GM19193 (cell line): ENCODE data around the gene APCDD1.

Experiments
- POLR2A ChIP-seq: IDR thresholded peaks from 4 replicates; pipeline ENCODE4 v1.6.1; 2011; ENCODE audit not compliant: insufficient read depth, insufficient read length; ENCODE audit errors: extremely low read depth

APCDD1 gene

DNA sequence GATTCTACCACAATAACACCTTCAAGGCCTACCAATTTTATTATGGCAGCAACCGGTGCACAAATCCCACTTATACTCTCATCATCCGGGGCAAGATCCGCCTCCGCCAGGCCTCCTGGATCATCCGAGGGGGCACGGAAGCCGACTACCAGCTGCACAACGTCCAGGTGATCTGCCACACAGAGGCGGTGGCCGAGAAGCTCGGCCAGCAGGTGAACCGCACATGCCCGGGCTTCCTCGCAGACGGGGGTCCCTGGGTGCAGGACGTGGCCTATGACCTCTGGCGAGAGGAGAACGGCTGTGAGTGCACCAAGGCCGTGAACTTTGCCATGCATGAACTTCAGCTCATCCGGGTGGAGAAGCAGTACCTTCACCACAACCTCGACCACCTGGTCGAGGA is 17.1 kb downstream of the APCDD1 start:
- TF ChIP-seq POLR2A: no peak

DNA sequence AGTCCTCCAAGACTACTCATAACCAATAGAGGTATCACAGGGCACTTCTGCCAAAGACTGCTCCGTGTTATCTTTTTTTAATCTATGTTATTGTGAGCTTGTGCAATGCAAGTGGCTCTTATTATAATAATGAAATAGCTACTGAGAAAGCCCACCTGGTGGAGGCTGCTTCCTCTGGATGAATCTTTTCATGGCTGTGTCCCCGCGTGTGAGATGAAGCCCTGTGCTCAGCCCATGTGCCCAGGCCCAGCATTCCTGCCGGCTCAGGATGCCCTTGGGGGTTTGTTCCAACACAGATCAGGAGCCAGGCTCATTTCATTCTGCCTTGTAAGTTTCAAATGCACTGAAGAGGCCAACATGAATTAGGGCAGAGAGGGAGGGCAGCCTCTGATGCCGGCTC is 18.7 kb downstream of the APCDD1 start:
- TF ChIP-seq POLR2A: no peak

DNA sequence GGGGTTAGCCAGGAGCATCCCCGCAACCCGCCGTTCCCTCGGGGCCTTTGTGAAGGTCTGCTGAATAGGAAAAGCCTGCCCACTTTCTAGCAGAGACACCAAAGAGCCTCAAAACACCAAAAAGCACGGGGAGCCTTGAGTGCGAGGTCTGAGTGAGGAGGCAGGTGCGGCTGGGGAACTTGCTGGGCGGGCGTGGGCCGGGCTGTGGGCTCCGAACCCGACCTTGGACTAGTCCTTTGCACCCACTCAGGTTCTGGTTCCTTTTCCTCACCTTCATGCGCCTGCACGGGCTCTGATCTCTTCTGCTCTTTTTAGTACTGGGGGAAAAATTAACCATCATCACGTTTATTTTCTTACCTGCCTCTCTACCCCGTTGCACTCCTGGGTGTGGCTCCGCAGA is 19.9 kb downstream of the APCDD1 start:
- TF ChIP-seq POLR2A: no peak

DNA sequence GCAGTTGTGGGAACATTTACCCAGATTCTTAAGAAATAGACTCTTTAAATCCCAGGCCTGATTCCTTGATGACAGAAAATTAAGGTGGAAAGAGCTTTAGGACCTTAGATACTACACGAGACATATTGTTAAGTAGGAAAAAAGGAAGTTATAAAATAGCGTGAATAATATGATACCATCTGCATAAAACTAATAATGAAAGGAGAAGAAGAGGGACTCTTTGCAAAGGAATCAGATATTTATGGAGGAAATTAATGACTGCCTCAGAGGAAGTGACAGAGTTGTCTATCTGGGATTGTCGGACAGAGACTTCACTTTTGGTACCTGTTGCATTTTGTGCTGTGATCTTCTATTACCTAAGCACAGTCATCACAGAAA is 20.8 kb downstream of the APCDD1 start:
- TF ChIP-seq POLR2A: no peak

DNA sequence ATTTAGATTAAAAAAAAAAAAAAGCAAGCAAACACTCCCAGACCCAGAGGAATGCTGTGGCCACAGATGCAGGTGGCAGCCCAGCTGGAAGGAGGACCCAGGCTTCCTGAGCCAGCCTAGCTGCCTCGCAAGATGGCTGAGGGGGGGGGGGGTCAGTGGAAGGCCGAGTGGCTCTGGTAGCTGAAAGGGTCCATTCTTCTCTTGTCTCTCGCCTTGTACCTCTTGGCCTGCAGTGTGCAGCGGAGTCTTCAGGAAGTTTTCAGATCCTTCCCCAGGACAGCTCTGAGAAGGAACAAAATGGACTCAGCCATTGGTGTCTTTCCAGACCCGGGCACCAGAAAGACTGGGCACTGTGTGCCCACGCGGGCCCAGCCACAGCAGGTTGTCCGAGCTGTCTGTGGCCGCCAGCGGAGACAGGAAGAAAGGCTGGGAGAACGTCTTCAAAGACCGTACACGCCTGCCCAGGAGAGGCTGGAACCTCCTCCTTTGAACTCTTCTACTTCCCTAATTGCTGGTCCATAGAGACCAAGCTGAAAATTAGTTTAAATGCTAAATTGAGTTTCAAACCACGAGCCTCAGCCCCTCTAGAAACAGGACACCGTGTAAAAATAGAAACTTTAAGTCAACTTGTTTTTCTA is 21.3 kb downstream of the APCDD1 start:
- no peak for TF ChIP-seq POLR2A

DNA sequence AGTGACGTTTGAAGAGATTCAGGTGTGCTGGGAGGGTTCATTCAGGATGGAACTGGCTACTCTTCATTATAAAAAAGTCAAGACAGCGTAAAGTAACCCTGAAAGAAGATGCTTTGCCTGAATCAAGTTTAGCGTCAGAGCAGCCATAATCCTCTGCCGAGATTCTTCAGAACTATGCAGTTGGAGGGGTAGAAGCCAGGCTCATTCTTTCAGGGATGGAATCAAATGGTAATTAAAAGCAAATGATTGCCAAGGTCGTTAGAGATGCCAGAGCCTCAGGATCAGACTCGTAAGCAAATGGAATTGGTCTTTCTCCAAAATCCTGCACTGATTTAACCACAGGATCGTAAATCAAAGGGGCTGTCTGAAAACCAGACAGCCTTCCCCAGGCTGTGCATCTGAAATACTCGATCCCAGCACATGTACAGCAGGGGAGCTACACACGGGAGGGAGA is 21.9 kb downstream of the APCDD1 start:
- no peak for TF ChIP-seq POLR2A

DNA sequence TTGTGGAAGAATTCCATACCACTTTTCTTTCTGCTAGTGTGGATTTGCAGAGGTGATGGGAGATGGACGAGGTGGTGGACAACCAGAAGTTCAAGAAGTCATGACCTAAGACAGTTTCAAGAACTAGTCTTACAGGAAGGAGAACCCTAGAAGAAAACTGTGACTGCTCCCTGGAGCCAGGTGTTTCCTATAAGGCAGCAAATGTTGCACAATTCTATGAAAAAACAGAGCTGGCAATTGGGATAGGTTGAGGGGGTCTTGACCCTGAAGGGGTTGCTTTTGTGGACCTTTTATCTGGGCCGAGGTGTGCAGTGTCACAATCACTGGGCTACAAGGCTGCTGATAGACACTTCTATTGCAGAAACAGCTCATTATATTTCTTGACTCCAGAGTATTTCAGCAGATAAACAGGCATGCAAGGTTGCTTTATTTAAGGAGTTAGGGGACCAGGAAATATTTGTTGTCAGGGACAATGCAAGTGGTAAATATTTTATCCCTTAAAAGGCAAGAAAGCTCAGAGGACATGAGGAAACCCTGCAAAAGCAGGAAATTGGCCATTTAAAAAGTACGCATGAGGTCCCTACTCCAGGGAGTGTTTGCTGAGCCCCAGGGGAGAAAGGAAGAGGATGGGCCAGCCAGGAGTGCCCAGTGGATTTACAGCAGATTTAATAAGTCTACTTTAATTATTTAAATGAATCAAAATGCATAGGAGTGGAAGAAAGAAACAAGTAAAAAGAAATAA is 22.9 kb downstream of the APCDD1 start:
- TF ChIP-seq POLR2A: no peak

DNA sequence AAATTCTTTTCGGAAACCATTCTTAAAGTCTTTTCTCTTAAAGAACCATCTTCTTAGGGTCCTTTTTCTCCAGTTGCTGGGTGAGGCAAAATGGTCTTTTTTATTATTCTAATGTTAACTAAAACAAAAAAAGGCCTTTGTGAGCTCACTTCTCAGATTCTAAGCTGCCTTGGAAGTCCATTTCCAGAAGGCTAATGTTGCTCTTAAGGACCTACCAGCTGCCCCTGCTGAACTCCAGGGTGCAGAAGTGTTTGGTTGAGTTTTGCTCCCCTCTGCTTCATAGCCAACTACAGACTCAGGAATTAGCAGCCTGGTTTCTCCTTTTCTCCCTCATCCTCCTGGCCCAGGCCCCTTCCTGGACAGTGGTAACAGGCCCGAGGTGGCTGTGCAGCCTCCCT is 23.4 kb downstream of the APCDD1 start:
- TF ChIP-seq POLR2A: no peak

DNA sequence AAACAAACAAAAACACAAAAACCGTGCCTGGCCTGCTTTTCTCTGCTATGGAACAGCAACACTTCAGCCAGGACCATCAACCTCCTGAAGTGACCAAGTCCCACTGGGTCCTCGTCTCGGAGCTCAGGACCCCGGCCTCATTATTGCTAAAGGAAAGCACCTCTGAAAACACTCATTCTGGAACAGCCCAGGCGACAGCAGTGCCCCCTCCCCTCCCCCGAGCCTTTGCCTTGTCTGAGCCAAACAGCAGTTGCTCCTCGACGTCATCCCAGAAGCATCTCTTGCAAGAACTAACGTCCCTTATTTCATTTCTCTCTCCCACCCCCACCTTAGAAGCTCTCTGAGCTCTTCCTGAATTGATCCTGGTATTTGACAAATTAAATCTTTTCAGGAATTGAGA is 27.4 kb downstream of the APCDD1 start:
- no peak for TF ChIP-seq POLR2A

DNA sequence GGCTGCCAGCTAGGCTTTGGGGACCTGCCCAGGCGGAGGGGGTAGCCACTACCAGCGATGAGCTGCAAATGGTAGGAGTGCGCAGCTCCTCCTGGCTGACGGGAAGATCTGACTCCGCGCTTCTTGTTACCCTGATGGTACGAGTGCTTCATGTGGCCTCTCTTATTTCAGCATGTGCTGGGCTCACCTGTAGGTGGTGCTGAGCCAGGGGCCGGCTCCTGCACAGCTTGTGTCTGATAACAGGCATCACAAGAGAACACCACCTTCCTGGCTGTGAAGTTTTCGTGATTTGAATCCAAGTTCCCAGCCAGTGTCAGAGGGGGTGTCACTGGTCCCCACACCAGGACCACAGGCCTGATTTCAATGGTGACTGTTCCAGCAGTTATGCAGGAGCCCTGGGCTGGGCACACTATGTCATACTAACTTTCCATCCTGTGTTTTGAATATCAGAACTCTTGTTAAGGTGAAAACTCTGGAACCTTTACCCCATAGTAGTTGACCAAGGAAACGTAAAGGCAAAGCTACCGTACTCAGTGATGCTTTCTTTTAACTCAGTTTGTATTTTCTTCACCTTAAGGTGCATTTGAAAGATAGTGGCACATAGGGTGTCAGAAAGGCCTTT is 28.0 kb downstream of the APCDD1 start:
- TF ChIP-seq POLR2A: no peak

DNA sequence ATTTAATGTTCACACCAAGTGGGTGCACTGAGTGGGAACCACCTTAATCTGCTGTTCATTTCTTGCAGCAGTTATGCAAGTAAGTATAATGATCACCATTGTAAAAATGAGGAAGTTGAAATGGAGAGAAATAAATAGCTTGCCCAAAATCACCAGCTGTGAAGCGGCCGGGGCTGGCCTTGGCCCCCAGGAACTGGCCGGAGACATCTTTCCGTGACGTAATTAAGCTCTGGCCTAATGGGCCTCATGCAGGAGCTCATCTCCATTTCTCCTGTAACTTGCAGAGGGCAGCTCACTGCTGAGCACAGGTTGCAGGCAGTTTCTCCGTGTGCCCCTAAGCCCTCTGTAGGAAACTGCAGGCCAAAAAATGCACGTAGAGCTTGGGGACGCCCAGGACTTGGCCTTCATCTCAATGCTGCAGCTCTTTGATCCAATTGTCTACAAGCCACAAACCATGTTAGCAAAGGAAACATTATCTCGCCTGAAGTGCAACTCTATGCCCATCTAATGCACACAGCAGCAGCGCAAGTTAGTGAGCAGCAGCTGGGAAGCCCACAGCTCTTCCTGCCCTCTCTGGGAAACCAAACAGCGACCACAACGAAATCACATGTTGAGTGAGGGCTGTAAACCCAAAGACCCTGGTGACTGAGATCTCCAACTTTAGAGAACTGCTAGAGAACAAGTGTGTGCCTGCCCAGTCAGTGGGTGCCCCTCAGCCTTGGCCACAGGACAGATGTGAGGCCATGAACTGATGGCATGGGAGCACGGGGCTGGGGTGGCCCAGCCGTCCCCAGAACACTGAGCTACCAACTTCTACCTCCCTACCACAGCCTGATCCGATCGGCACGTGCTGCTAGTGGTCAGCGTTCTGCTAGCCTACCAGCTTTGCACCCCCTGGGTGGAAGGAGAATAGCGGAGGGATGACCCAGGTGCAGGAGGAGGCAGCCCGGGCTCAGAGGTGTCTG is 28.8 kb downstream of the APCDD1 start:
- TF ChIP-seq POLR2A: no peak

DNA sequence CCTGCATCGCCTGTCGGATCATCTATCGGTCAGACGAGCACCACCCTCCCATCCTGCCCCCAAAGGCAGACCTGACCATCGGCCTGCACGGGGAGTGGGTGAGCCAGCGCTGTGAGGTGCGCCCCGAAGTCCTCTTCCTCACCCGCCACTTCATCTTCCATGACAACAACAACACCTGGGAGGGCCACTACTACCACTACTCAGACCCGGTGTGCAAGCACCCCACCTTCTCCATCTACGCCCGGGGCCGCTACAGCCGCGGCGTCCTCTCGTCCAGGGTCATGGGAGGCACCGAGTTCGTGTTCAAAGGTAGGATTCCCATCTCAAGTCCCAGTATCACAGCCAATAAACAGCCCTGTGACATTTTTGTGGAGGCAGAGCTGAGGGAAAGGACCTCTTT is 31.0 kb downstream of the APCDD1 start:
- TF ChIP-seq POLR2A: no peak

DNA sequence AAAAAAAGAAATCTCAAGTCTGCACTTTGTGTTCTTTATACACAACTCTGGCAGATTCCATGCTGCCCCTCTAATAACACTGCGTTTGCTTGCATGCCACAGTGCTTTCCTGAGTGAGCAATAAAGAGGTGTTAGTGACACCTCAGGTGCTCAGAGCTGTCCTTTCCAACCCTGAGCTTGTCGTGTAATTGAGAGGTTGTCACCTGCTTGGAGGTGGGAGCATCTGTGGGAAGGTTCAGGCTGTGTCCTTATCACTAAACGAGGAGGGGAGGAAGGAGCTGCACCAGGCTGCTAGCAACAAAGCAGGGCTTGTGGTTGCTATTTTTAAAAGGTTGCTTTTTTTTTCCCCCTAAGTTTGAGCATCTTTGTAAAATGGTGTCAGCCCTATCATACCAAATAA is 31.9 kb downstream of the APCDD1 start:
- no peak for TF ChIP-seq POLR2A

DNA sequence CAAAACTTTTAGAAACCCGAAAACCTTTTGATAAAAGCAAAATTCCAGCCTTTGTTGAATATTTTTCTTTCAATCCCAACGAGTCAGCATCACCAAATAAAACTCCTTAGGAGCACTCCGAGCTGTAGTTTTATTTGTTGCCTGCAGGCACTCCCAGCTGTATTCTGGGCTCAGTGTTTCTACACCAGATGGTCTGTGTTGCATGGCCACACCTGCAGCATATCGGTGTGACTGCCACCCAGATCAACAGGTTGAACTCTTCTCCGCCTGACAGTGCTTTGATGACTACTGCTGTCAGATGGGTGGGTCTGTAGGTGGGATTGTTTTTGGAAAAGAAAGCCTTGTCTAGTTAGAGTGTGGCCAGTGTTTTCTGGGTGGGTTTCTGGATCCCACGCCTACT is 32.7 kb downstream of the APCDD1 start:
- no peak for TF ChIP-seq POLR2A

DNA sequence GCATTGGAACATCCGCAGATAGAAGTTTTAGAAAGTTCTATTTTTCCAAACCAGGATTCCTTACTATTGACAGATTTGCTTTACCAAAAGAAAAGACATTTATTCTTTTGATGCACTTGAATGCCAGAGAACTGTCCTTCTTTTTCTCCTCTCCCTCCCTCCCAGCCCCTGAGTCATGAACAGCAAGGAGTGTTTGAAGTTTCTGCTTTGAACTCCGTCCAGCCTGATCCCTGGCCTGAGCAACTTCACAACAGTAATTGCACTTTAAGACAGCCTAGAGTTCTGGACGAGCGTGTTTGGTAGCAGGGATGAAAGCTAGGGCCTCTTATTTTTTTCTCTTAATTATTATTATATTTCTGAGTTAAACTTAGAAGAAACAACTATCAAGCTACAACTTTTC is 33.6 kb downstream of the APCDD1 start:
- no peak for TF ChIP-seq POLR2A

DNA sequence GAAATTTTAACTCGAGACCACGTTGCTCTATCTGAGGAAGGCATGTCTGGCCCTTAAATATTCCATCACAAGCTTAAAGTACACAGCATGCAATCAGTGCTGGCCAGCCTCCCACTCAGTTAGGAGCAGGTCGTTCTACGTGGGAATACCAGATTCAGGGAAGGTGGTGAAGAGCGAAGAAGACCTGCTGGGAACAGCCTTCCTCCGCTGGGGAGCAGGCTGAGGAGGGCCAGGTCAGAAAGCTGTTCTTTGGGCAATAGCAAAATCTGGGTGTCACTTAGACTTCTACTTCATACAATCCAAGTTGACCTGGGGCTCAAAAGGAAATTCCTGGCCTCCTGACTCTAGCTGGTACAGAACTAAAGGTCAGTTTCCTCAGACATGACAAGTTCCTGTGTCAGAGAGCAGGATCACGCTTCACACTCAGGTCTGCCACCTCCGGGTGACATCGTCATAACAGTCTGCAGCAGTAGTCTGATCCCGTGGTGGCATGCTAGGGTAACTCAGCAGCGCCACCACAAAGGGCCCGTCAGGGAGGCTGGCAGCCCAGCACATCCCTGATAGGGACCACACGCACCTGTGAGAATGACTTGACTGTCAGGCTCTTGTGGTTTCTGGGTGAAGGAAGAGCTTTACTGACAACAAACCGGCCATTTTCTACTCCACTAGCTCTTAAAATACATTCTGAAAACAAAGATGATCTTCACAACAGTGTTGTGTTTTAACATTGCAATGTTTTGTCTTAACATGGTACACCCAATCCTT is 36.1 kb downstream of the APCDD1 start:
- TF ChIP-seq POLR2A: no peak
